Muscle layer of colon (tissue), 2 donors: Measurements from ENCODE around the gene ZNHIT2.
"Not testable (repeated sequence)": the region's sequence is repeated elsewhere in the genome, so short reads cannot be mapped to it uniquely, and the experiment has no call there.

Experiments used
- H3K27ac ChIP-seq: one replicate; pipeline ENCODE4 v1.7.0; 2013; ENCODE audit warnings: low read depth, mild to moderate bottlenecking, low read length, moderate library complexity
- H3K27me3 ChIP-seq, 2 donors: one replicate each; pipeline ENCODE4 v1.7.0; 2013; ENCODE audit warnings: low read length in 2 of 2, mild to moderate bottlenecking in 2 of 2; ENCODE audit not compliant: insufficient read depth in 2 of 2, control insufficient read depth in 1 of 2
- H3K36me3 ChIP-seq: one replicate; pipeline ENCODE4 v1.7.0; 2013; ENCODE audit warnings: mild to moderate bottlenecking, low read length; ENCODE audit not compliant: insufficient read depth
- H3K4me1 ChIP-seq: one replicate; pipeline ENCODE4 v1.7.0; 2013; ENCODE audit warnings: mild to moderate bottlenecking, low read length; ENCODE audit not compliant: insufficient read depth
- H3K4me3 ChIP-seq, 2 donors: one replicate each; pipeline ENCODE4 v1.7.0; 2013; ENCODE audit warnings: low read length in 2 of 2, low read depth in 1 of 2, mild to moderate bottlenecking in 1 of 2, moderate library complexity in 1 of 2
- H3K9ac ChIP-seq: one replicate; pipeline ENCODE4 v1.7.0; 2013; ENCODE audit warnings: low read length
- H3K9me3 ChIP-seq: one replicate; pipeline ENCODE4 v1.7.0; 2013; ENCODE audit warnings: mild to moderate bottlenecking, low read length
- donor health status: abdominal sarcoma.
- donor health status: Adenocarcinoma of cecum.

ZNHIT2 gene

GRCh38 chr11:65150509-65151299 lies 33.2 kb upstream of the ZNHIT2 start:
- no peak overlapping the region for H3K4me3 ChIP-seq
- no peak overlapping the region for H3K9ac ChIP-seq

GRCh38 chr11:65150131-65150508 lies 32.6 kb upstream of the ZNHIT2 start:
- H3K4me1 ChIP-seq, H3K4me3 ChIP-seq, H3K27ac ChIP-seq, H3K36me3 ChIP-seq, H3K27me3 ChIP-seq, H3K9me3 ChIP-seq, H3K9ac ChIP-seq: not testable (repeated sequence)

More at GRCh38 chr11:65150509-65151299, 33.2 kb upstream of the ZNHIT2 start:
- Histone ChIP-seq H3K27ac (no peak overlapping the region), H3K4me1 (no peaks in the 10 kb centered on the region), H3K36me3 (no peaks in the 10 kb centered on the region), H3K9me3 (no peaks in the 10 kb centered on the region), H3K27me3 (no peaks in the 10 kb centered on the region)

DNA sequence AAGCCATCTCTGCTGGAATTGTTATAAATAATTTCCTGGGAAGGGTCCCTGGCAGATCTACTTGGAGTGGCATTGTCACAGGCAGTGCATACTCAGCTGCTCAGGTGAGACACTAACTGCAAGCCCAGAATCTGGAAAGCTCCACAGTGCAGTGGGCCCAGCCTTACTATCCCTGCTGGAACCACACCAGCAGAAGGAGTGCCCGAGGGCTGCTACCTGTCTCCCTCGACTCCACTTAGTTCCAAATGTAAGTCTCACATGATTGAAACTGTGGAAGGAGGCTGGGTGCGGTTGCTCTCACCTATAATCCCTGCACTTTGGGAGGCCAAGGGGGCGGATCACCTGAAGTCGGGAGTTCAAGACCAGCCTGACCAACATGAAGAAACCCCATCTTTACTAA lies 31.2 kb upstream of the ZNHIT2 start:
- H3K27ac ChIP-seq, result no peak overlapping the region
- H3K9ac ChIP-seq, result no peak overlapping the region
- H3K9me3 ChIP-seq, result no peaks in the 10 kb centered on the region
- no peaks in the 10 kb centered on the region for H3K36me3 ChIP-seq
- H3K4me1 ChIP-seq, result no peaks in the 10 kb centered on the region
- no peak overlapping the region for H3K4me3 ChIP-seq
- H3K27me3 ChIP-seq, result no peaks in the 10 kb centered on the region

- Histone ChIP-seq H3K36me3 (no peaks in the 10 kb centered on the region), H3K9me3 (no peaks in the 10 kb centered on the region), H3K27ac (no peak overlapping the region), H3K4me1 (no peaks in the 10 kb centered on the region), H3K27me3 (no peaks in the 10 kb centered on the region), H3K9ac (no peak overlapping the region), H3K4me3 (no peak overlapping the region)
Measured at GRCh38 chr11:65147352-65148075, 30.0 kb upstream of the ZNHIT2 start.

DNA sequence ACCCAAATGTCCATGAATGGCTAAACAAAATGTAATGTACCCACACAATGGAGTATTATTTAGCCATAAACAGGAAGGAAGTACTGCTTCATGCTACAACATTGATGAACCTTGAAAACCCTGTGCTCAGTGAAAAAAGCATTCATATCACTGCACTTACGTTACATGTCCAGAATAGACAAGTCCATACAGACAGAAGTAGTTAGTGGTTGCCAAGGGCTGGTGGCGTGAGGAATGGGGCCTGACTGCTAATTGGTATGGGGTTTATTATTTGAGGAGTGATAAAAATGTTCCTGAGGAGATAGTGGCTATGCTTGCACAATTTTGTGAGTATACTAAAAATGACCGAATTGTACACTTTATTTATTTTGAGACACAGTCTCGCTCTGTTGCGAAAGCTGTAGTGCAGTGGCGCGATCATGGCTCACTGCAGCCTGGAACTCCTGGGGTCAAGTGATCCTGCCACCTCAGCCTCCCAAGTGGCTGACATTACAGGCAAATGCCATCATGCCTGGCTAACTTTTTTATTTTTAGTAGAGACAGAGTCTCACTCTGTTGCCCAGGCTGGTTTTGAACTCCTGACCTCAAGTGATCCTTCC lies 24.5 kb upstream of the ZNHIT2 start:
- Histone ChIP-seq H3K9me3 (no peaks in the 10 kb centered on the region), H3K27me3 (no peaks in the 10 kb centered on the region), H3K27ac (no peak overlapping the region), H3K4me1 (no peaks in the 10 kb centered on the region), H3K9ac (no peak overlapping the region), H3K36me3 (no peaks in the 10 kb centered on the region), H3K4me3 (no peak overlapping the region)

- H3K9ac ChIP-seq, result no peak overlapping the region
- H3K9me3 ChIP-seq, result no peaks in the 10 kb centered on the region
- H3K4me3 ChIP-seq, result no peak overlapping the region
- peaks cover 16% of the 10 kb centered on the region for H3K36me3 ChIP-seq
- no peak overlapping the region for H3K27ac ChIP-seq
- H3K4me1 ChIP-seq, result peaks cover 20% of the 10 kb centered on the region
- no peaks in the 10 kb centered on the region for H3K27me3 ChIP-seq
Measured at GRCh38 chr11:65136515-65137096, 19.1 kb upstream of the ZNHIT2 start.

GRCh38 chr11:65135633-65136145 lies 18.2 kb upstream of the ZNHIT2 start:
- Histone ChIP-seq H3K36me3 (peaks cover 25% of the 10 kb centered on the region), H3K4me3 (peak overlapping the region; percentile 17 to 93), H3K4me1 (peaks cover 20% of the 10 kb centered on the region), H3K9ac (peak overlapping the region; percentile 85), H3K9me3 (no peaks in the 10 kb centered on the region), H3K27ac (peak overlapping the region; percentile 93), H3K27me3 (no peaks in the 10 kb centered on the region)

DNA sequence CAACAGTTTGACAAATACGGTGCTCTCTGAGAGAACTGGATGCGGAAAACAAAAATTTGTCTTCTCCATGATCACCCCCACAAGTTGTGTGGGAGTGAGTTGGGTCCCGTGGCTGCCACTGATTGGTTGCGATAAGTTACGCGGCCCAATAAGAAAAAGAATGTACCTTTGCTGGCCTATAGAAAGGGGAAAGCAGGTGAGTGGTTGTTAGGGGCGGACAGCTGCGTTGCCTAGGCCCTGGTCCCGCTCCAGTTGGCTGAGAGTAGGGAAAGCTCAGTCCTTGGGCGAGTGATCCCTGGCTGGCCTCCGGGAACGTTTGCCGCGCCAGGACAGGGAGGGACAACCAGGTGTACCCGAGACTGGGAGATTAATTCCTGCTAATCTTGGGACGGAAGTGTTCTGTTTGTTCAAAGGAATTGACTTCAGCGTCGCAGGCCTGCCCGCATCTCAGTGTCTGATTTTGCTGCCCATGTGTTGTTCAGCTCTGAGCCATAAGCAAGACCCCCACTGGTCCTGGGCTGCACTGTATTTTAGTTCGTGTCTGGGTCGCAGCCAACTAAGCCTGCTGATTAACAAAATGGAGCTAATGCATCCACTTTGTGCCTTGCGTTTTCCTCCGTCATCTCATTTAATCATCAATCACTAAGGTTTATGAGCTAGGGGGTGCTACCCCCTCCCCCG lies 17.6 kb upstream of the ZNHIT2 start:
- H3K36me3 ChIP-seq, result peaks cover 31% of the 10 kb centered on the region
- H3K9ac ChIP-seq, result peak overlapping the region; percentile 85

DNA sequence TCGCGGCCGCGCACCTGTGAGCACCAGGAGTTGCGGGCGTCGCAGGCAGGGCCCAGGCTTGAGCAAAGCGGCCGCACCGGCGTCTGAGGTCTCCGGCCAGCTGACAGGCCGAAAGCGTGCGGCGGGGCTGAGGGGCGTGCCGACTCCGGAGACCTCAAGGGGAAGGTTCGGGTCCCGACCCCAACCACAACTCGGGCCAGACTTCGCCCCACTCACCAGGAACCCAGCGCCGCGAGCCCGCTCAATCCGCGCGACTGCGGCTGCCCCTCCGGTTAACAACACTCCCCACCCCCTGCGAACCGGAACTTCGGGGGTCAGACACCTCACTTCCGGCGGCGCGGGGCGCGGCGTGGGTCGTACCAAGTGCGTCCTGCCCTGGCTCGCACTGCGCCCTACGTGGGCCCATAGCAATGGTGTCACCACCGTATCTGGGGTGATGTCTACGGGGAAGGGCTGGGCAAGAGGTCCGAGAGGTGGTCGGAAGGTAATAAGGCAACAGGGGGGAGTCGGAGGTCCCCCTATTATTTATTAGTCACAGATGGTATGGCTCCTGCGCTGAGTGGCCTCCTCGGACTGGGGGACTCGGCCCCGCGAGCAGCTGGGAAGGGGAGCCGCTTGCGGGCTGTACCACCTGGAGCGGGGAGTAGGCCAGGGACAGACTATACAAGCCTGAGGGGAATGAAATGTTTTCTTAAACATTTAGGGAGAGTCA lies 16.9 kb upstream of the ZNHIT2 start, which contains the start of gene SYVN1:
TSS of gene SYVN1 (minus strand) at position 280 of the 712 bp plus-strand sequence. CDS start 918 bp downstream, outside the sequence.
- Histone ChIP-seq H3K27ac (peak within 1 kb of the TSS; percentile 93), H3K9me3 (no peaks in the 10 kb centered on the region), H3K36me3 (peaks cover 38% of the 10 kb centered on the region), H3K4me3 (peak within 1 kb of the TSS; percentile 77 to 93), H3K9ac (peak within 1 kb of the TSS; percentile 85), H3K27me3 (no peaks in the 10 kb centered on the region), H3K4me1 (peaks cover 20% of the 10 kb centered on the region)

More for the DNA sequence above, 17.6 kb upstream of the ZNHIT2 start:
- Histone ChIP-seq H3K27ac (peak overlapping the region; percentile 93), H3K4me1 (peaks cover 20% of the 10 kb centered on the region), H3K9me3 (no peaks in the 10 kb centered on the region), H3K27me3 (no peaks in the 10 kb centered on the region), H3K4me3 (peak overlapping the region; percentile 77 to 93)

GRCh38 chr11:65133724-65134123 lies 16.2 kb upstream of the ZNHIT2 start:
- Histone ChIP-seq H3K36me3 (peaks cover 44% of the 10 kb centered on the region), H3K27me3 (no peaks in the 10 kb centered on the region), H3K4me3 (peak overlapping the region; percentile 77 to 93), H3K4me1 (peaks cover 20% of the 10 kb centered on the region), H3K27ac (peak overlapping the region; percentile 93), H3K9me3 (no peaks in the 10 kb centered on the region), H3K9ac (peak overlapping the region; percentile 85)
